T-helper 1 cell treated with Interleukin-12 subunit alpha and Interleukin-12 subunit beta and Interleukin-4 antibody, amounts not matched to agents 30 ng/mL and 1 ng/mL, for 36 hours (primary cell): ENCODE data around the gene MPDU1. TPM values are rescaled to one million over a fixed set of nuclear protein-coding genes. Genes with fewer than 3 reads are reported as not detected.
"Not testable (repeated sequence)": the region's sequence is repeated elsewhere in the genome, so short reads cannot be mapped to it uniquely, and the experiment has no call there.

Experiments
- intact Hi-C: fragments of 100-400 bp; cut with micrococcal nuclease; formaldehyde crosslinking; loops from one replicate; pipeline ENCODE4 v1.15.1; 2024
- total RNA-seq: library from RNA; stranded (reverse); gene quantifications from 2 replicates; pipeline ENCODE4 v1.2.3, GENCODE V29; 2022

The MPDU1 gene
- total RNA-seq, 1 donor from 2014 or later = 85.1 TPM

- intact Hi-C loops = loop anchor here (5.0 to 10.0 kb wide), 2 partner anchors 533 to 565 kb away; partner anchors contain the start of gene RNASEK
These were observed 3.6 kb upstream of the MPDU1 start for GRCh38 chr17:7579834-7580603.

DNA sequence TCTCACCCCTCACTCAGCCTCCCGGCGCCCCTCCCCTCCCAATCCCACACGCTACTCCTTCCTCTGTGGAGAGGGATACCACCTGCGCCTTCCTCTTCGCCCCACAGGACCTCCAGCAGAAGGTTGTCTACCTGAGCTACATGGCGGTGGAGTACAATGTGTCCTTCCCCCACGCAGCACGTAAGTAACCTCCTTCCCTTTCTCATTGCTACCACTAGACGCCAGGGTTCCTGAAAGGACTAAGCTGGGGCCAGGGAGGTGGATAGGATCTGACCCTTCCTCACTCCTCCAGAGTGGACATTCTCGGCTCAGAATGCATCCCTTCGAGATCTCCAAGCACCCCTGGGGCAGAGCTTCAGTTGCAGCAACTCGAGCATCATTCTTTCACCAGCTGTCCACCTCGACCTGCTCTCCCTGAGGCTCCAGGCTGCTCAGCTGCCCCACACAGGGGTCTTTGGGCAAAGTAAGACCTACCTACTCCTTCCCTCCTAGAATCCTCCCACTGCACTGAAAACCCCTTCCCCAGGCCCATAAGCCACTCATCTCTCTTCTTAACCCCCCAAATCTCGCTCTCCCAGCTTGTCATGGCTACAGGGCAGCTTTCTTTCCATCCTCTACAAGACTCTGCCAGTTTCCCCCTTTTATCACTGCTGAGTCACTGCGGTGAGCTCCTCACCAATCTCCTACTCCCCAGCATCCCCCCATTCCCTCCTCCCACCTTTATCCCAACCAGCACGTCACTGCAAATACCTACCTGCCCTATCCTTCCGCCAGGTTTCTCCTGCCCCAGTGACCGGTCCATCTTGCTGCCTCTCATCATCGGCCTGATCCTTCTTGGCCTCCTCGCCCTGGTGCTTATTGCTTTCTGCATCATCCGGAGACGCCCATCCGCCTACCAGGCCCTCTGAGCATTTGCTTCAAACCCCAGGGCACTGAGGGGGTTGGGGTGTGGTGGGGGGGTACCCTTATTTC is 2.8 kb upstream of the MPDU1 start:
- intact Hi-C loops = loop anchor here (5.0 kb wide), 1 partner anchor 534 kb away; no protein-coding TSS in a partner anchor

- intact Hi-C loops = loop anchor here (1.0 to 5.0 kb wide), 5 partner anchors 10 to 535 kb away; partner anchors contain the start of gene SENP3
These were observed 1.0 kb upstream of the MPDU1 start for GRCh38 chr17:7582396-7583252.

GRCh38 chr17:7586673-7587419 is 3.2 kb downstream of the MPDU1 start:
- intact Hi-C loops = no loop called here

- intact Hi-C loops = no loop called here
These were observed 3.9 kb downstream of the MPDU1 start for GRCh38 chr17:7587420-7588151.

DNA sequence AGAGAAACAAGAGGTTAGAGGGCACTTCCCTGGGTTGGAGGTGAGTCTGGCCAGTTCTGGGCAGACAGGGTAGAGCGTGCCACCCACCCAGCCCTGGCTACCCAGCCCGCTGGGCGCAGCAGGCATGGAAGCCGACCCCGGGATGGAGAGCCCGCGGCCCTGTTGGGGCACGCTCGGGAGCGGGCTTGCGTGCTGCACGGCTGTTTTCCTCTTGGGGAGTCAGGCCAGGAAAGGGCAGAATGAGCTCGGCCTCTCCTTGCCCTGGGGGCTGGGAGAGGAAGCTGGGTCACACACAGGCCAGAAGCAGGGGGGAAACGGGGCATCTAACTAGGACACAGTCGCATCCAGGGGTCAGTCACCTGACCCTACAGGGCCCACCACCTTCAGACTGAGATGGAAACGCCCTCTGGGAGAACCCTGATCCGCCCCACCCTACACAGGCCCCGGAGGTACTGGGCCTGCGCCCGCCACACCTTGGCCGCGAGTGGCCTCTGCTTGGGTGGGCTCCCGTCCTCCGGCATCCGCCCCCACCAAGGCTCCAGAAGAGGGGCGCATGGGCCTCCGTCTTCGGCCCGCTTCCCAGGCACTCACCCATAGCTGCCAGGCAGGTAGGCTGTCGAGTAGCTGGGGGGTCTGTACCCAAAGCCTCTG is 5.0 kb downstream of the MPDU1 start:
- intact Hi-C loops = loop anchor here (1.0 kb wide), 1 partner anchor 74 kb away; no protein-coding TSS in a partner anchor

DNA sequence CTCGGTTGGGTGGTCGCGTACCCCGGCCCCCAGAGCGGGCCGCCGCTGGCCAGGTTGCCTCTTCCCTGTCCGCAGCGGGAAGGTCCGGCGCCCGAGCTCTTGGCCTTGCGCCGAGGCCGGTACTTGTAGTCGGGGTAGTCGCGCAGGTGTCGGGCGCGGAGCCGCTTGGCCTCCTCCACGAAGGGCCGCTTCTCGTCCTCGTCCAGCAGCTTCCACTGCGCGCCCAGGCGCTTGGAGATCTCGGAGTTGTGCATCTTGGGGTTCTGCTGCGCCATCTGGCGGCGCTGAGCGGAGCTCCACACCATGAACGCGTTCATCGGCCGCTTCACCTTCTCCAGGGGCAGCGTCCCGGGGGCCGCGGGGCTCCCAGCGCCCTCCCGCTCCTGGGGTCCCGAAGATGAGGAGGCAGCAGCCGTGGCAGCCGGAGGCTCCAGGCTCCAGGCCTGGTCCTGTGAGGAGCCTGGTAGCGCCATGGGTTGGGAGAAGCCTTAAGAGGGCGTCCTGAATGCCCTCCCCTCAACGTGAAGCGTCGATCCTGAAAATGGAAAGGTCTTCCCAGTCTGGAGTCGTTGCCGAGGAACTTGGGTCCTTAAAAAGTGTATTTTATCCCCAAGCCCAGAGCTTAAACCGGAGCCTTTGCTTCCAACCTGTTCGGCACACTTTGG is 5.7 kb downstream of the MPDU1 start:
- intact Hi-C loops = loop anchor here (1.0 kb wide), 1 partner anchor 75 kb away; no protein-coding TSS in a partner anchor

- intact Hi-C loops = loop anchor here (1.0 kb wide), 1 partner anchor 76 kb away; no protein-coding TSS in a partner anchor
These were observed 6.4 kb downstream of the MPDU1 start, which contains the start of gene SOX15 for GRCh38 chr17:7589891-7590691. SOX15 (minus strand) TSS chr17:7590094; CDS start chr17:7589676, 418 bp downstream.

- intact Hi-C loops = no loop called here
These were observed 7.1 kb downstream of the MPDU1 start for GRCh38 chr17:7590743-7591142.

GRCh38 chr17:7591596-7591995 is 7.9 kb downstream of the MPDU1 start:
- intact Hi-C loops = no loop called here

GRCh38 chr17:7592422-7593021 is 8.9 kb downstream of the MPDU1 start:
- intact Hi-C loops = no loop called here

DNA sequence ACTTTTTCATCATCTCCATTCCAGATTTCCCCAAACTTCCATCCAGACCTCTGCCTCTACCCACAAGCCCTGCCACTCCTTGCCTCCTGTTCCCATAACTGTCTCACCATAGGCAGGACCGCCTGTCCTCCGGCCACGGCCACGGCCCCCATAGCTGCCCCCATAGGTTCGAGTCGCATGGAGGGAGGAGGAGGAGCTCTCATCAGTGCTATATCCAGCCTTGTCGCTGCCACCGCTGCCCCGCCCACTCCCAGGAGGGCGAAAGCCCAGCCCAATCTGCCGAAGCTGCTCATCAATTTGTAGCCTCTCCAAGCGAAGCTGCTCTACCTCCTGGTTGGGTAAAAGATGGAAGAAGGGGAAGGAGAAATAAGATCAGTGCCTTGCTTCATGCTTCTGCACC is 9.6 kb downstream of the MPDU1 start:
- intact Hi-C loops = no loop called here

GRCh38 chr17:7597561-7597960 is 13.9 kb downstream of the MPDU1 start:
- intact Hi-C loops = not testable (repeated sequence)

DNA sequence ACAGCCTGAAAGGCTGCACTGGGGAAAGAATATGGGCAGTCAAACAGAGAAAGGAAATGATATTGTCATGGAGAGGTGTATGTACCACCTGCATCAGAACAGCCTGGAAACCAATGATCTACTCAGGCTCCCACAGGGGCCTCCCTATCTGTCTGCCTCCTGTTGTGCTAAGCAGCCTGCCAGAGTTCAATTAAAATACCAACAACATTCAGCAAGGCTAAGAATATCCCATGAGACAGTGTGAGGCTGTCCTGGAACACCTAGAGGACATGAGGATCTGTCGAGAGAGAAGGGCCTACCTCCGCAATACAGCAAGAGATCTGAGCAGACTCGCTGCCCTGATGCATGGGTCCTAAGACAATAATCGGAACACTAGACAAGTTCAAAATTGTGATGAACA is 22.6 kb downstream of the MPDU1 start:
- intact Hi-C loops = no loop called here

DNA sequence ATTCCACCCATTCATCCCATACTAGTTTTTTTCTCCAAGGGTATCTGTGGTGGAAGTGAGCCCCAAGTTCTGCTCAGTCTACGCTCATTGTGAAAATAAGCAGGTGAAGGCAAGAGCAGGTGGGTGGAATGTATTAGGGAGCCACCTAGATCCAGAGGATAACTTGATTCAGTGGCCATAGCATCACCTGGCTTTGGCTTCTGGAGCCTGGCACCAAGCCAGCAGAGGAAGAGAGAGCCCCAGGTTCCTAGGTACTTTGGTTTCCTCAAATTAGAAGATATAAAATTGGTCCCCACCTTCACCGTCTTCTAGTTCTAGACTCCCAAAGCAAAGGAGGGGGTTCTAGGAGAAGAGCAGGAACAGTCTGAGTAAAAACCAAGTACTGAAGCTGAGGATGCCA is 27.0 kb downstream of the MPDU1 start:
- intact Hi-C loops = no loop called here

- intact Hi-C loops = no loop called here
These were observed 28.1 kb downstream of the MPDU1 start for GRCh38 chr17:7611635-7612293.

- intact Hi-C loops = no loop called here
These were observed 28.6 kb downstream of the MPDU1 start for GRCh38 chr17:7612294-7612640.
